VCaP (cell line): ENCODE data around the gene PLCB1.

ENCODE experiments used
- H3K27ac ChIP-seq: fragments of 450-650 bp; 2 replicates; pipeline ENCODE4 v1.5.1; 2017
- TF ChIP-seq, protein P1 (sequence below): fragments of 450-650 bp; conservative IDR thresholded peaks from 2 replicates; pipeline ENCODE4 v1.5.1; 2017; ENCODE audit warnings: mild to moderate bottlenecking, moderate library complexity

Gene PLCB1

DNA sequence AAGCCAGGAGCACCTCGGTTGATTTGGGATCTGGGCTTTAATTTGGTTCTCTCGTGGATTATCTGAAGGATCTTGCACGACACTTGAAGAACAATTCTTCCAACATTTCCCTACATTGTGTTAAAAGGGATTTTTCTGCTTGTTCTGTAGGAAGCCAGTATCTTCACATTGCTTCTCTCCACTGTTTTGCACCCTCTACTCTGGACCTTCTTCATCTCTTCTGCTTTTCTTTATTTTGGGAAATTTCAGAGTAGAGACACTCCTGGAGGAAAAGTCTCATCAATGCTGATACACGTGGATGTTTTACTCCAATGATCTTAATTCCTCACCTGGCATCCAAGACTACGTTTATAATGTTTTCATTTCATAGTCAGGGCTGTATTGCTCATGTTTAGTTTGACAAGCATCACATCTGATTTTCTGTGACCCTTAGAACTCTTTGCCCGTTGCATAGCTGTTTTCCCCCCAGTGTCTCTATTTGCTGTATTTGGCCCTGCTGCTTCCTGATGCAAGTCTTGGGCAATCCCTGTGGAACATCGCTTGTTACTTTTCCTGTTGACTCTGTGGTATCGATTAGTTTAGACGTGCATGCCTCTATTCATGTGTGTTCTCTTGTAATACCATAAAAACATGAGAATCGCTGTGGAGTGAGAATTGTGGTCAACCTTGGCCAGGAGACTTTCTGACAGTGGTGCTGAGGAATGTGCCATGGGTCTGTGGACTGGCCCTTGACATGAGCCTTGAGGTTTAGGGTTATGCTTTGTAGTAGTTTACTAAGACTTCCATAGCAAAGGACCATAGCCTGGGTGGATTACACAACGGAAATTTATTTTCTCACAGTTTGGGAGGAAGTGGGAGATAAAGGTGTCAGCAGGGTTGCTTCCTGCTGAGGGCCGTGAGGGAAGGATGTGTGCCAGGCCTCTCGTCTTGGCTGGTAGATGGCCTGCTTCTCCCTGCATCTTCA, 12.5 kb downstream of the PLCB1 start:
- no peak overlapping the region for H3K27ac ChIP-seq
- TF ChIP-seq, protein P1, sequence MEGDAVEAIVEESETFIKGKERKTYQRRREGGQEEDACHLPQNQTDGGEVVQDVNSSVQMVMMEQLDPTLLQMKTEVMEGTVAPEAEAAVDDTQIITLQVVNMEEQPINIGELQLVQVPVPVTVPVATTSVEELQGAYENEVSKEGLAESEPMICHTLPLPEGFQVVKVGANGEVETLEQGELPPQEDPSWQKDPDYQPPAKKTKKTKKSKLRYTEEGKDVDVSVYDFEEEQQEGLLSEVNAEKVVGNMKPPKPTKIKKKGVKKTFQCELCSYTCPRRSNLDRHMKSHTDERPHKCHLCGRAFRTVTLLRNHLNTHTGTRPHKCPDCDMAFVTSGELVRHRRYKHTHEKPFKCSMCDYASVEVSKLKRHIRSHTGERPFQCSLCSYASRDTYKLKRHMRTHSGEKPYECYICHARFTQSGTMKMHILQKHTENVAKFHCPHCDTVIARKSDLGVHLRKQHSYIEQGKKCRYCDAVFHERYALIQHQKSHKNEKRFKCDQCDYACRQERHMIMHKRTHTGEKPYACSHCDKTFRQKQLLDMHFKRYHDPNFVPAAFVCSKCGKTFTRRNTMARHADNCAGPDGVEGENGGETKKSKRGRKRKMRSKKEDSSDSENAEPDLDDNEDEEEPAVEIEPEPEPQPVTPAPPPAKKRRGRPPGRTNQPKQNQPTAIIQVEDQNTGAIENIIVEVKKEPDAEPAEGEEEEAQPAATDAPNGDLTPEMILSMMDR: no peak

DNA sequence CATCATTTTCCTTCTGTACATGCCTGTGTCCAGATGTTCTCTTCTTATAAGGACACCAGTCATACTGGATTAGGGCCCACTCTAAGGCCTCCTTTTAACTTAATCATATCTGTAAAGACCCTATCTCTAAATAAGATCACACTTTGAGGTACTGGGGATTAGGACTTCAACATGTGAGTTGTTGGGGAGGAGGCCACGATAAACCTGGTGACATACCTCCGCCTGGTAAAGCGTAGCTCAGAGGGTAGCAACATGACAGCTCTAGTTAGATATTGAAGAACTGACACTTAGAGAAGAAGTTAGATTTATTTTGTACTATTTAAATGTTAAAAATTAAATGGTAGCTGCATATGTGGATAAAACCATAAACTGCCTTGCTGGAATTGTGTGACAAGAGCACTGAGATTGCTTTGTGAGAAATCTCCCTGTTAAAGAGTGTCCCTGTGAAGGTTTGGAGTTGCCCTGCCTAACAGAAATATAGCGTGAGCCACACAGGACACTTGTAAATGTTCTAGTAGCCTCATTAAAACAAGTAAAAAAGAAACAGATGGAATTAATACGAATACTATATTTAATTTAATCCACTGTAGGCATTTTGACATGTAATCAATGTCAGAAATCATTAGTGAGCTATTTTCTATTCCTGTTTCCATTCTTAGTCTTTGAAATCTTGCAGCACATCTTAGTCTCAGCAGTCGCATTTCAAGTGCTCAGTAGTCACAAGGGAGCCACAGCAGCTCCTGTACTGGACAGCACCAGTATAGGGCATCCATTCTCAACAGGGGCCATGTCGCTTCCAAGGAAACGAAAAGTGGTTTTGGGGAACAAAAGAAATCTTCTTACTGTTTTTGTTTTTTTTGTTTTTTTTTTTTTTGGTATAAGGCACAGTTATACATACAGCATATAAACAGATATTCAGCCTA, 13.4 kb downstream of the PLCB1 start:
- TF ChIP-seq, protein P1: no peak
- no peak overlapping the region for H3K27ac ChIP-seq

DNA sequence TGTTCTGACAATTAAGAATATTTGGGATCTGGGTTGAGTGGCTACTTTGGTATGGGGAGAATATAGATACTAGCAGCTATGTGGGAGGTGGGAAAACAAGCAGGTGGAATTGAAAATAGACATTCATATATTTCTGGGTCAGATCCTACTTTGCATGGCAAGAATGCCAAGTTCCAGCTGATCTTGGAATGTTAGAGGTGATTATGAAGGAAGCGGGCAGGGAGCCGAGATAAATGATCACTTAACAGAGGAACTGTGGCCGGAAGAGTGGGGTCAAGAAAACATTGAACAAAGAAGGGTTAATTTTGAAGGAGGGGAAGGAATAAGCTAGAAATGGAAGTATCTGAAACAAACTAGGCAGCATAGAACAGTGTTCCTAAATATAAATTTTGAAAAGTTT, 15.4 kb downstream of the PLCB1 start:
- TF ChIP-seq, protein P1: no peak
- H3K27ac ChIP-seq: no peak overlapping the region

DNA sequence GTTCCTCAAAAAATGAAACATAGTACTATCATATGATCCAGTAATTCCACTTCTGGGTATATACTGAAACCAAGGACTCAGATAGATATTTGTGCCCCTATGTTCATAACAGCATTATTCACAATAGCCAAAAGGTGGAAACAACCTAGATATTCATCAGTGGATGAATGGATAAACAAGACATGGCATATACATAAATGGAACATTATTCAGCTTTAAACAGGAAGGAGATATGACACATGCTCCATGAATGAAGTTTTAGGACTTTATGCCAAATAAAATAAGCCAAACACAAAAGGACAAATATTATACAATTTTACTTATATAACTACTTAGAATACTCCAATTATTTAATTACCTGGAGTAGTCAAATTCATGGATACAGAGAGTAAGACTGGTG, 16.4 kb downstream of the PLCB1 start:
- no peak overlapping the region for H3K27ac ChIP-seq
- TF ChIP-seq, protein P1: no peak

DNA sequence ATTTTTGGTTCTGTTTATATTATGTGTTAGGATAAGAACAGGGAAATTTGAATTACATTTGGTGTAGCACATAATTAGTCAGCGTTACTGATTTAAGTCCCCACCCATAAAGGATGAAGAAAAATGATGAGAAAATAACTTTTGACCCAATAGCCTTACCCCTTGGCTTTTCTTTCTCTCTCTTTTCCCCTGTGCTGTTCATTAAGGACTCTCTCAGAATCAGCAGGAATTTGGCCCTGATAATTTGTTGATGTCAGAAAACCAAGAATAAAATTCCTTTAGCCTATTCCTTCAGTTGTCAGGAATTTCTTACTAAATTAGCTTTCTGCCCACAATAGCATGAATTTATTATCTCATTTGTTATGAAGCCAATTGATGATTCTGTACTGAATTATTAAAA, 18.5 kb downstream of the PLCB1 start:
- TF ChIP-seq, protein P1: no peak

DNA sequence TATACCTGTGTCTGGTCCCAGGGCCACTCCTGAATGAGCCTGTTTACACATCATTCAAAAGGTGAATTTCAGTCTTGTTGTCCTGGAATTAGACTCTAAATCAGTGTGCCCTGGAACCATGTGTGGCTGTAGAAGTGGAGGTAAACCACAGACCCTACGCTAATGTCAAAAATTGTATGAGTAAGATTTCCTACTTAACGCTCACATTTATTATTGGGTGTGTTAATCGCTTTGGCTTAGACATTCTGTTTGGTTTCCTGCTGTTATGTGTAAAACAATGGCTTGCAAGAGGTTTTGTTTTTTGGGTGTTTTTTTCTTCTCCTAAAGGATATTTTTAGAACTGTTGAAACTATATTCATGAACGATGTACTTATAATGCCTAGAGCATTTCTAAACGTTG, 19.3 kb downstream of the PLCB1 start:
- TF ChIP-seq, protein P1: no peak

More for the DNA sequence above, 18.5 kb downstream of the PLCB1 start:
- no peak overlapping the region for H3K27ac ChIP-seq

DNA sequence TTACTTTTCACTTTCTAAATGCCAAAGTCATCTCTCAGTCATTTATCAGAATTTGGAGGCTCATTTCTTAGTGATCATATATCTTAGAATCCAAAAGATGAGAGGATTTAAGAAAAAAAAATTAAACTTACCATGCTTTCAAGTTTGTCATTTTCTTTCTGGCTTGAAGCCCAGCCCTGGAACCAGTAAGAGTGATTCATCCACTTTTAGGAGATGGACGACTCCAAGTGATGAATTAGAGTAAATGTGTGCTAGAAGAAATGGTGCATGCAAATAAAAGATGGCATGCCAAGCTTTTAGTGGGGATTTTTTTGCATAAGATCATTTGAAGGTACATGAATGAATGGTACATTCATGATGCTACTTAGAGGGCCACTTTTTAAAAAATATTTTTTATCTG, 20.1 kb downstream of the PLCB1 start:
- TF ChIP-seq, protein P1: no peak
- no peak overlapping the region for H3K27ac ChIP-seq

More for the DNA sequence above, 19.3 kb downstream of the PLCB1 start:
- no peak overlapping the region for H3K27ac ChIP-seq
